Right lobe of liver (tissue), 6 donors: ENCODE data around the gene POLR3F. TPM values are rescaled to one million over a fixed set of nuclear protein-coding genes. Genes with fewer than 3 reads are reported as not detected.
"Not testable (repeated sequence)": the region's sequence is repeated elsewhere in the genome, so short reads cannot be mapped to it uniquely, and the experiment has no call there.

Experiments
- ATAC-seq, 4 donors: fragments of 200-7000 bp; cut with Tn5 transposase; one replicate each; pipeline ENCODE4 v1.9.1; 2020; ENCODE audit warnings: mild to moderate bottlenecking in 4 of 4, moderate library complexity in 4 of 4
- DNase-seq, 3 donors: peaks; one replicate each; pipeline ENCODE4 v3.0.0-alpha.2; 2020
- H3K27ac ChIP-seq, 3 donors: fragments of 200-600 bp; one replicate each; pipeline ENCODE4 v1.8.0; 2022
- H3K27me3 ChIP-seq, 2 donors: fragments of 200-600 bp; one replicate each; pipeline ENCODE4 v1.8.0; 2022
- H3K36me3 ChIP-seq, 4 donors: fragments of 200-600 bp; sonication (generic) in 1 of 4; one replicate each; pipeline versions ENCODE4 v1.5.1 to v1.8.0; 2017 to 2022; ENCODE audit warnings: control low read depth in 1 of 4
- H3K4me1 ChIP-seq, 4 donors: fragments of 200-600 bp; sonication (generic) in 1 of 4; one replicate each; pipeline versions ENCODE4 v1.5.1 to v1.8.0; 2017 to 2022; ENCODE audit warnings: control low read depth in 1 of 4
- H3K4me3 ChIP-seq, 3 donors: fragments of 200-600 bp; one replicate each; pipeline ENCODE4 v1.8.0; 2022
- H3K9me3 ChIP-seq, 4 donors: fragments of 200-600 bp; sonication (generic) in 1 of 4; one replicate each; pipeline versions ENCODE4 v1.5.1 to v1.8.0; 2017 to 2022; ENCODE audit warnings: control low read depth in 1 of 4
- CTCF ChIP-seq, 4 donors: fragments of 200-600 bp in 3 of 4; fragments of 450-650 bp in 1 of 4; IDR thresholded peaks; one replicate each; pipeline versions ENCODE4 v1.5.1 to v1.8.0; 2016 to 2022; ENCODE audit warnings: antibody characterized with exemption in 4 of 4, mild to moderate bottlenecking in 2 of 4
- POLR2A ChIP-seq: fragments of 450-650 bp; IDR thresholded peaks from one replicate; pipeline ENCODE4 v1.6.1; 2017; ENCODE audit warnings: antibody characterized with exemption, mild to moderate bottlenecking
- WGBS: methylation state at CpG from one replicate; pipeline ENCODE4 v1.1.6; 2018; ENCODE audit warnings: low coverage, low lambda C conversion rate; ENCODE audit not compliant: insufficient coverage; ENCODE audit errors: missing lambda C conversion rate; 5-methylcytosine and 5-hydroxymethylcytosine counted together
- intact Hi-C, 2 donors: fragments of 100-400 bp; cut with DNase I; formaldehyde crosslinking; loops; one replicate each; pipeline versions ENCODE4 v1.11.2 to v1.14.1; 2022
- total RNA-seq, 6 experiments: library from RNA; depleted of rRNA in 2 of 6; stranded (reverse); fragments of >200 nt in 2 of 6; fragmentation: NEBNext Ultra II Directional in 3 of 6; extraction: Animal tissue kit (Norgen Biotek cat#: 25700) in 3 of 6; gene quantifications; one replicate each; pipeline versions ENCODE4 v1.1.0 to v1.2.4, GENCODE V29; 2016 to 2023
- donor health status: DM: no; HTN: yes; CAD: no.
- donor health status: DM: no; HTN: no; CAD: no.
- donor health status: DM: no; HTN: no; CAD: no.
- donor health status: DM: no; HTN: yes; CAD: no.
- donor health status: DM: no; HTN: yes; CAD: no.

The POLR3F gene
- total RNA-seq, 6 experiments from 2014 or later: 1.6 to 4.1 (median 2.9) TPM

- DNase-seq (no peak), ATAC-seq (no peak)
- no peak overlapping the region for H3K27ac ChIP-seq
- peaks cover 0 to 3% (median 0%) of the 10 kb centered on the region in 4 donors for H3K4me1 ChIP-seq
- peaks cover 0 to 50% (median 4%) of the 10 kb centered on the region in 4 donors for H3K36me3 ChIP-seq
- H3K9me3 ChIP-seq: no peaks in the 10 kb centered on the region
- intact Hi-C loops: no loop called here
- H3K27me3 ChIP-seq: no peaks in the 10 kb centered on the region
- TF ChIP-seq POLR2A: no peak
- no peak for TF ChIP-seq CTCF (IDR thresholded peaks at IDR 0.05)
- H3K4me3 ChIP-seq: no peak overlapping the region
Measured at GRCh38 chr20:18515973-18516372, 48.8 kb downstream of the POLR3F start.

- ATAC-seq, DNase-seq, intact Hi-C loops, H3K9me3 ChIP-seq, H3K4me1 ChIP-seq, H3K27me3 ChIP-seq, H3K4me3 ChIP-seq, H3K27ac ChIP-seq: not testable (repeated sequence)
- WGBS: 97% methylated on average over 6 of the region's 9 CpGs
- peaks cover 0 to 35% (median 17%) of the 10 kb centered on the region in 4 donors for H3K36me3 ChIP-seq
Measured at GRCh38 chr20:18522066-18522465, 54.9 kb downstream of the POLR3F start.

GRCh38 chr20:18523066-18523465 is 55.9 kb downstream of the POLR3F start:
- Histone ChIP-seq H3K36me3 (peaks cover 0 to 42% (median 22%) of the 10 kb centered on the region in 4 donors), H3K27me3 (no peaks in the 10 kb centered on the region), H3K27ac (no peak overlapping the region), H3K9me3 (no peaks in the 10 kb centered on the region), H3K4me3 (no peak overlapping the region), H3K4me1 (no peaks in the 10 kb centered on the region)
- no peak for ATAC-seq
- 100% methylated on average over 1 of the region's 2 CpGs for WGBS
- intact Hi-C loops: no loop called here
- no peak for DNase-seq
- no peak for TF ChIP-seq POLR2A
- TF ChIP-seq CTCF (IDR thresholded peaks at IDR 0.05): no peak

GRCh38 chr20:18524646-18525045 is 57.5 kb downstream of the POLR3F start:
- Histone ChIP-seq H3K27ac (no peak overlapping the region), H3K9me3 (no peaks in the 10 kb centered on the region), H3K27me3 (no peaks in the 10 kb centered on the region), H3K4me3 (no peak overlapping the region), H3K4me1 (no peaks in the 10 kb centered on the region), H3K36me3 (peaks cover 0 to 58% (median 27%) of the 10 kb centered on the region in 4 donors)
- no peak for DNase-seq
- WGBS: 100% methylated on average over 1 of the region's 1 CpG
- TF ChIP-seq CTCF (IDR thresholded peaks at IDR 0.05): no peak
- no peak for TF ChIP-seq POLR2A
- intact Hi-C loops: no loop called here
- ATAC-seq: no peak

- H3K4me3 ChIP-seq, intact Hi-C loops, H3K27ac ChIP-seq, H3K9me3 ChIP-seq, H3K27me3 ChIP-seq, H3K4me1 ChIP-seq: not testable (repeated sequence)
- DNase-seq: peak in 1 of 3 donors; percentile 44
- ATAC-seq: peak in 1 of 4 donors; percentile 66
- 65% methylated on average over 14 of the region's 14 CpGs for WGBS
- peaks cover 0 to 77% (median 31%) of the 10 kb centered on the region in 4 donors for H3K36me3 ChIP-seq
Measured at GRCh38 chr20:18526761-18527160, 59.6 kb downstream of the POLR3F start.

GRCh38 chr20:18527339-18527738 is 60.1 kb downstream of the POLR3F start:
- DNase-seq (no peak), ATAC-seq (peak in 1 of 4 donors; percentile 17)
- TF ChIP-seq POLR2A: no peak
- no peak overlapping the region for H3K27ac ChIP-seq
- H3K36me3 ChIP-seq: peaks cover 0 to 83% (median 31%) of the 10 kb centered on the region in 4 donors
- H3K9me3 ChIP-seq: no peaks in the 10 kb centered on the region
- intact Hi-C loops: no loop called here
- 83% methylated on average over 2 of the region's 2 CpGs for WGBS
- H3K4me1 ChIP-seq: no peaks in the 10 kb centered on the region
- H3K4me3 ChIP-seq: no peak overlapping the region
- H3K27me3 ChIP-seq: no peaks in the 10 kb centered on the region
